Pons (tissue), 1 donor: ENCODE measurements around the gene POPDC3.
"Not testable (repeated sequence)": the region's sequence is repeated elsewhere in the genome, so short reads cannot be mapped to it uniquely, and the experiment has no call there.

Experiments
- DNase-seq: peaks from one replicate; pipeline ENCODE4 v3.0.0-alpha.2; 2016; ENCODE audit warnings: low spot score

POPDC3 gene

GRCh38 chr6:105179244-105180065, at the start of gene POPDC3:
TSS of gene POPDC3 (minus strand) at chr6:105180014. CDS start at chr6:105161909, 18,105 bp downstream.
- peak; percentile 34 for DNase-seq

- DNase-seq: peak; percentile 35
These were observed 47.5 kb upstream of the POPDC3 start for GRCh38 chr6:105227295-105227767.

GRCh38 chr6:105226598-105227294, 46.9 kb upstream of the POPDC3 start:
- peak; percentile 17 for DNase-seq

GRCh38 chr6:105223242-105223641, 43.4 kb upstream of the POPDC3 start:
- no peak for DNase-seq

- not testable (repeated sequence) for DNase-seq
These were observed 41.4 kb upstream of the POPDC3 start for GRCh38 chr6:105221219-105221618.

GRCh38 chr6:105220186-105220585, 40.4 kb upstream of the POPDC3 start:
- DNase-seq: no peak

- not testable (repeated sequence) for DNase-seq
These were observed 39.4 kb upstream of the POPDC3 start for GRCh38 chr6:105219218-105219617.

GRCh38 chr6:105215506-105215905, 35.7 kb upstream of the POPDC3 start:
- no peak for DNase-seq

GRCh38 chr6:105214668-105215067, 34.9 kb upstream of the POPDC3 start:
- no peak for DNase-seq

GRCh38 chr6:105213272-105213671, 33.5 kb upstream of the POPDC3 start:
- no peak for DNase-seq

- DNase-seq: no peak
These were observed 32.8 kb upstream of the POPDC3 start for GRCh38 chr6:105212587-105212986.

GRCh38 chr6:105211831-105212230, 32.0 kb upstream of the POPDC3 start:
- no peak for DNase-seq

- DNase-seq: no peak
These were observed 31.2 kb upstream of the POPDC3 start for GRCh38 chr6:105210932-105211531.

GRCh38 chr6:105209950-105210706, 30.3 kb upstream of the POPDC3 start:
- peak; percentile 32 for DNase-seq

GRCh38 chr6:105207524-105208269, 27.9 kb upstream of the POPDC3 start:
- DNase-seq: no peak

- no peak for DNase-seq
These were observed 25.0 kb upstream of the POPDC3 start for GRCh38 chr6:105204768-105205167.

GRCh38 chr6:105204331-105204730, 24.5 kb upstream of the POPDC3 start:
- no peak for DNase-seq

GRCh38 chr6:105202486-105202885, 22.7 kb upstream of the POPDC3 start:
- no peak for DNase-seq

GRCh38 chr6:105200133-105200730, 20.4 kb upstream of the POPDC3 start:
- DNase-seq: no peak

GRCh38 chr6:105199711-105200110, 19.9 kb upstream of the POPDC3 start:
- DNase-seq: no peak

- DNase-seq: no peak
These were observed 16.3 kb upstream of the POPDC3 start for GRCh38 chr6:105196076-105196475.
